PFSK-1 (cell line): ENCODE results near the gene SREBF1.

ENCODE experiments used
- FOXP2 ChIP-seq: optimal IDR thresholded peaks from 2 replicates; pipeline ENCODE3; 2011; ENCODE audit warnings: borderline replicate concordance, control low read depth, inconsistent platforms; ENCODE audit not compliant: insufficient read depth; ENCODE audit errors: extremely low read length, extremely low read depth
- POLR2AphosphoS5 ChIP-seq: IDR thresholded peaks from 2 replicates; pipeline ENCODE4 v1.6.1; 2012; ENCODE audit warnings: low read depth, mild to moderate bottlenecking, control low read depth, low read length, moderate library complexity
- REST ChIP-seq, 2 experiments: IDR thresholded peaks; 2 replicates each; pipeline versions ENCODE4 v1.6.1 to v1.8.0; 2011 to 2012; ENCODE audit warnings: low read depth in 2 of 2, low read length in 2 of 2, control low read depth in 1 of 2, inconsistent platforms in 1 of 2, mild to moderate bottlenecking in 1 of 2, moderate library complexity in 1 of 2; ENCODE audit not compliant: insufficient read depth in 1 of 2
- SIN3A ChIP-seq: IDR thresholded peaks from 2 replicates; pipeline ENCODE4 v1.6.1; 2012; ENCODE audit warnings: mild to moderate bottlenecking, low read length, moderate library complexity, borderline replicate concordance; ENCODE audit not compliant: insufficient read depth
- TAF1 ChIP-seq: IDR thresholded peaks from 2 replicates; pipeline ENCODE4 v1.6.1; 2012; ENCODE audit warnings: low read length, control low read depth, borderline replicate concordance; ENCODE audit not compliant: insufficient read depth

SREBF1 gene

GRCh38 chr17:17790637-17791464 is 45.9 kb downstream of the SREBF1 start:
- no peak for TF ChIP-seq POLR2AphosphoS5
- no peak for TF ChIP-seq TAF1
- no peak for TF ChIP-seq SIN3A
- TF ChIP-seq REST (IDR thresholded peaks at IDR 0.05; ENCODE audit: insufficient read depth in 1 of 2, low read depth in 2 of 2, low read length in 2 of 2): no peak
- no peak for TF ChIP-seq FOXP2

DNA sequence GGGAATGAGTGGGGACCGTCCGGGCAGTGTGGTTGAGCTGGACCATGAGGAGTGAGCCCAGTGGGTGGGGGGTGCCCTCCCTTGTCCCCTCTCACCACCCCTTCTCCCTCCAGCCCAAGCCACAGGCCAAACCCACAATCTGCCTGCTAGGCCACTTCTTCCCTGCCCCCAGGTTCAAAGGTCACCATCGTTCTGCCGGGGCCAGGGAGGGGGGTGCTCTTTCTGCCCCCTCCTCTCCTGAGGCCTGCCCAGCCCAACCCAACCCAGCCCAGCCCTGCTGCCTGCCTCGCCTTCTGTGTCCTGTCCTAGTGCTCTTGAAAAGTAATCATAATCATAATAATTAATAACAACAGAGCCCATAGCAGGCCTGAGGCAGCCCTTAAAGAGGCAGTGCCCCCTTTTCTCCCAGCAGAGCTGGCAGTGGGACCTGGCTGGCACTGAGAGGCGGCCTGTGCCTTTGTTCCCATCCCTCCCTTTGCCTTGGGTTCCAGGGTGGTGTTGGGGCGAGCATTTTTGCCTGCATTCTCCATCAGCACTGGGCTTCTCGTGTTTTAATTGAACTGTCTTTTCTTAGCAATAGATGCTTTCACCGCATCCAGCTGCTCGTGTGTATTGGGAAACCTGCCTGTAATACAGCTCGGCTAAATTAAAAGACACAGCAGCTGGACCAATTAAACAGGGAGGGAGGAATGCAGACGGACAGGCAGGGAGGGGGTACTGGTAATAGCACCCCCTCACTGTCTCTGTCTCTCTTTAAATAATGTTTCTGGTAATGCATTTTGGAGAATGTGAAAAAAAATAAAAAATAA is 46.8 kb downstream of the SREBF1 start:
- TF ChIP-seq REST (IDR thresholded peaks at IDR 0.05; ENCODE audit: insufficient read depth in 1 of 2, low read depth in 2 of 2, low read length in 2 of 2): no peak
- TF ChIP-seq TAF1: no peak
- TF ChIP-seq FOXP2: no peak
- no peak for TF ChIP-seq SIN3A
- no peak for TF ChIP-seq POLR2AphosphoS5

DNA sequence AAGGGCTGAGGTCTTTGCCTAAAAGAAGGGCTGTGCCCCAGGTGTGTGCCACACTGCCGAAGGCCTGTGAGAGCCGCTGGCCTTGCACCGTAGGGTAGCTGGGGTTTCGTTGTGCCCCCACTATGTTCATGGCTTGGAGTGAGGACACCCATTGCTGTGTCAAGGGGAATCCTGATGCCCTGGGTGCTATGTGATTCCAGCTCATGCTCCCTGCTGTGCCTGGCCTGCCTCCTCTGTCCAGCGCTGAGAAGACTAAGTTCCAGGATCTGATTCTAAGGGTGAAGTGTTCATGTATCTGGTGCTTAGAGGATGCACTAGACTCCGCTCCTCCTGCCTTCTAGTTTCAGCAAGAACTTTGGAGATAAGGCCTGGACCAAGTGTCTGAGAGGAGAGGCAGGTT is 47.4 kb downstream of the SREBF1 start:
- TF ChIP-seq SIN3A (no peak), REST (IDR thresholded peaks at IDR 0.05; ENCODE audit: insufficient read depth in 1 of 2, low read depth in 2 of 2, low read length in 2 of 2) (no peak), POLR2AphosphoS5 (no peak), TAF1 (no peak), FOXP2 (no peak)

GRCh38 chr17:17788967-17789366 is 47.8 kb downstream of the SREBF1 start:
- TF ChIP-seq POLR2AphosphoS5 (no peak), REST (IDR thresholded peaks at IDR 0.05; ENCODE audit: insufficient read depth in 1 of 2, low read depth in 2 of 2, low read length in 2 of 2) (no peak), TAF1 (no peak), FOXP2 (no peak), SIN3A (no peak)
